Activated naive CD4-positive, alpha-beta T cell treated with anti-CD3 and anti-CD28 coated beads for 36 hours (primary cell): ENCODE data around the gene NRAS. TPM values are rescaled to one million over a fixed set of nuclear protein-coding genes. Genes with fewer than 3 reads are reported as not detected.
"Not testable (repeated sequence)": the region's sequence is repeated elsewhere in the genome, so short reads cannot be mapped to it uniquely, and the experiment has no call there.

Experiments
- CTCF ChIA-PET: fragments of 350-600 bp; sonication (Branson Sonifier 250); formaldehyde crosslinking; loops from one replicate; lab custom pipeline; 2021; ENCODE audit warnings: antibody characterized with exemption; lab: Charles Lee
- DNase-seq: peaks from one replicate; pipeline ENCODE4 v3.0.0-alpha.2; 2020
- H3K27ac Mint-ChIP-seq: one replicate; pipeline ENCODE4 v1.8.0; 2021; ENCODE audit warnings: mild to moderate bottlenecking, mixed read lengths
- H3K27me3 Mint-ChIP-seq: one replicate; pipeline ENCODE4 v1.8.0; 2021; ENCODE audit warnings: low read depth, mixed read lengths
- H3K36me3 Mint-ChIP-seq: one replicate; pipeline ENCODE4 v1.8.0; 2021; ENCODE audit warnings: low read depth, mixed read lengths
- H3K4me1 Mint-ChIP-seq: one replicate; pipeline ENCODE4 v1.8.0; 2021; ENCODE audit warnings: low read depth, mixed read lengths
- H3K4me3 Mint-ChIP-seq: one replicate; pipeline ENCODE4 v1.8.0; 2021; ENCODE audit warnings: mild to moderate bottlenecking, moderate library complexity, mixed read lengths
- H3K9me3 Mint-ChIP-seq: one replicate; pipeline ENCODE4 v1.8.0; 2021; ENCODE audit warnings: mixed read lengths
- intact Hi-C: fragments of 100-400 bp; cut with micrococcal nuclease; formaldehyde crosslinking; loops from one replicate; pipeline ENCODE4 v1.15.1; 2023
- total RNA-seq, 2 experiments: library from RNA; stranded (reverse); gene quantifications; one replicate each; pipeline ENCODE4 v1.2.3, GENCODE V29; 2021

Gene NRAS
- 10 to 100 TPM; 42.1 to 43.9 TPM for total RNA-seq

GRCh38 chr1:114716304-114717170 lies at the start of gene NRAS:
Gene NRAS (minus strand): TSS chr1:114716771. CDS start chr1:114716160, 611 bp downstream.
- Mint-ChIP-seq H3K4me1 (peaks cover 27% of the 10 kb centered on the region), H3K27me3 (no peaks in the 10 kb centered on the region), H3K9me3 (no peaks in the 10 kb centered on the region), H3K36me3 (peaks cover 36% of the 10 kb centered on the region), H3K4me3 (peak within 1 kb of the TSS; percentile 98), H3K27ac (peak within 1 kb of the TSS; percentile 99)
- intact Hi-C loops: loop anchor here (1.0 kb wide), 7 partner anchors 30 to 370 kb away; partner anchors contain the start of genes BCAS2, CSDE1, DENND2C and SIKE1
- DNase-seq: peak; percentile 96
- CTCF ChIA-PET: interaction anchor here (1.2 to 1.7 kb wide), 2 partner anchors 44 to 370 kb away, joined by 3 to 7 read pairs; no protein-coding TSS in a partner anchor

- Mint-ChIP-seq H3K27me3 (no peaks in the 10 kb centered on the region), H3K4me3 (no peak overlapping the region), H3K9me3 (peaks cover 5% of the 10 kb centered on the region), H3K4me1 (no peaks in the 10 kb centered on the region), H3K27ac (no peak overlapping the region), H3K36me3 (peaks cover 4% of the 10 kb centered on the region)
- intact Hi-C loops: no loop called here
- no peak for DNase-seq
- CTCF ChIA-PET: no interaction called here
Observed at GRCh38 chr1:114764689-114765088, 48.1 kb upstream of the NRAS start.

DNA sequence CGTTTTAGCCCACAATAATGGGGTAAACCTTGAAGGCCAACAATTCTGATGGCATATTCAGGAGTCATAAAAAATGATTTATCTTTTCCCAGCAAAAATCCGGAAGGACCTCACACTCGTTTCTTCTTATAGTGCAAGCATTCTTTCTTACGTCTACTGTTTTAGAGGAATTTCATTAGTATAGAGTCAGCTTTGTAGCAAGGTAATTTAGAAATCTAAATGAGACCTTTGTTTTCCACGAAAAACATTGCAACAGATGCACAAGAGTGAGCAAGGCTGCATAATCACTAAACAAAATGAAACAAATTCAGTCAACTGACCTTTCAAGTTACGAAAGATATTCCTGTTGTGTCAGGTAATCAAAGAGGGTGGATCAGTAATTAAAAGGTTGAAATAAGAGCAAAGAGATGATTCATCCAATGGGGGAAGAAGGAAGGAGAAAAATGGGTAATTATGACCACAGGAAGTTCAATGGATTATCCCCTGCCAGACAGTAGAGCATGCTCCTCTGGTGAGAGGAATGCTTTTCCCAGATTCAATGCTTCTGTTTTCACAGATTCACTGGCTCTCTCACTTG lies 41.8 kb upstream of the NRAS start:
- intact Hi-C loops: loop anchor here (1.0 to 5.0 kb wide), 4 partner anchors 291 to 1366 kb away; partner anchors contain the start of genes MAGI3 and RSBN1
- Mint-ChIP-seq H3K4me3 (peak overlapping the region; percentile 99), H3K27me3 (no peaks in the 10 kb centered on the region), H3K36me3 (peaks cover 21% of the 10 kb centered on the region), H3K9me3 (peaks cover 3% of the 10 kb centered on the region), H3K27ac (peak overlapping the region; percentile 100), H3K4me1 (peaks cover 44% of the 10 kb centered on the region)
- no peak for DNase-seq
- CTCF ChIA-PET: no interaction called here

- Mint-ChIP-seq H3K27me3 (no peaks in the 10 kb centered on the region), H3K4me3 (peak within 1 kb of the TSS; percentile 99), H3K9me3 (no peaks in the 10 kb centered on the region), H3K27ac (peak within 1 kb of the TSS; percentile 100), H3K36me3 (peaks cover 20% of the 10 kb centered on the region), H3K4me1 (peaks cover 50% of the 10 kb centered on the region)
- intact Hi-C loops: loop anchor here (1.0 to 5.0 kb wide), 15 partner anchors 11 to 1617 kb away; partner anchors contain the start of genes BCAS2, DENND2C, MAGI3 and NRAS
- CTCF ChIA-PET: no interaction called here
- peak; percentile 99 for DNase-seq
Observed at GRCh38 chr1:114757455-114758255, 41.1 kb upstream of the NRAS start, which contains the start of gene CSDE1. Gene CSDE1 (minus strand): TSS chr1:114757984. CDS start chr1:114739890, 18,094 bp downstream.

- no peaks in the 10 kb centered on the region for H3K9me3 Mint-ChIP-seq
- H3K36me3 Mint-ChIP-seq: peaks cover 20% of the 10 kb centered on the region
- CTCF ChIA-PET: no interaction called here
Observed at GRCh38 chr1:114756949-114757454, 40.4 kb upstream of the NRAS start.

DNA sequence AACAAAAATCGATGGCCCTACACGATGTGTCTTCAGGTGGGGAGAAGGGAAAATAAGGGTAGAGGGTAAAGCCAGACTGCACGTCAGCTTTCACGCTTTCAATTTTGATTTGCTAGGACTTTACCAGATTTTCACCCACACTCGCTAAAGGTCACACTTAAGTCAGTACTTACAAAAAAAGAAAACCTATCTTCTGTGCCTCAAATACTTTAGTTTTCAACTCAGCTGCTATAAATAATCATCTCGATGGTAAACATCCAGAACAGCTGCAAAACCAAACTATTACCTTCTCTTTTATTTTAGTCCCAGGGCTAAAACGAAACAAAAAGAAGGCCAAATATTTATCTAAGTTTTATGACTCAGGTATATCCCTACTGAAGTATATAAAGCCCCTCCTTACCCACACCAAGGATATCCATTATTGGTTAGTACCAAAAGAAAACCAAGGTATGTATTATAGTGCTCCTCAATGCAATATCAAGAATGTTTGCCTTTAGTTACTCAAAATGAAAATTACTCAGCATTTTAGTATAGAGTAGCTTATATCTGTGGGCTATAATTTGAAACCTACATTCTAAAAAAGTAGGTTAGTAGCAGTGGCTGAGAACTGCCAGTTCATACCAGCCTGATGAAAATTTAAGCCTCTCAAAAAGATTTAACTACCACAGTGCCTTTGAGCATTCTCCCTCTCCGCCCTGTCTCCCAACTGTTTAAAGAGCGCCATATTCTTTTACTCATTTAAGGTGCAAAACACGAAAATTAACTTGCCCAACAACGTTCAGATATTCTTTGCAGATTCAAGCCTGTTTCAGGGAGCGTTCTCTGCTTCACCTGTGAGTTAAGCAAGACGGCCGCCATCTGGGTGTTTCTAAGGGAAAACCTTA lies 39.7 kb upstream of the NRAS start:
- Mint-ChIP-seq H3K4me3 (peak overlapping the region; percentile 99), H3K36me3 (peaks cover 20% of the 10 kb centered on the region), H3K9me3 (no peaks in the 10 kb centered on the region), H3K27ac (peak overlapping the region; percentile 100), H3K27me3 (no peaks in the 10 kb centered on the region), H3K4me1 (peaks cover 64% of the 10 kb centered on the region)
- CTCF ChIA-PET: interaction anchor here (0.6 kb wide), 1 partner anchor 8 kb away, joined by 5 read pairs; no protein-coding TSS in a partner anchor
- intact Hi-C loops: loop anchor here (2.0 to 5.0 kb wide), 7 partner anchors 289 to 1619 kb away; partner anchors contain the start of genes MAGI3 and RSBN1
- DNase-seq: peak; percentile 8

More at GRCh38 chr1:114756949-114757454, 40.4 kb upstream of the NRAS start:
- DNase-seq: peak; percentile 30
- intact Hi-C loops: loop anchor here (1.0 to 5.0 kb wide), 14 partner anchors 11 to 1618 kb away; partner anchors contain the start of genes BCAS2, DENND2C, MAGI3 and NRAS
- H3K27me3 Mint-ChIP-seq: no peaks in the 10 kb centered on the region
- peak overlapping the region; percentile 100 for H3K27ac Mint-ChIP-seq
- H3K4me1 Mint-ChIP-seq: peaks cover 56% of the 10 kb centered on the region
- peak overlapping the region; percentile 99 for H3K4me3 Mint-ChIP-seq

- DNase-seq: no peak
- CTCF ChIA-PET: no interaction called here
- intact Hi-C loops: loop anchor here (5.0 kb wide), 3 partner anchors 288 to 1363 kb away; partner anchors contain the start of genes MAGI3 and RSBN1
- peak overlapping the region; percentile 100 for H3K27ac Mint-ChIP-seq
- no peaks in the 10 kb centered on the region for H3K9me3 Mint-ChIP-seq
- no peaks in the 10 kb centered on the region for H3K27me3 Mint-ChIP-seq
- H3K4me3 Mint-ChIP-seq: peak overlapping the region; percentile 99
- peaks cover 73% of the 10 kb centered on the region for H3K4me1 Mint-ChIP-seq
- peaks cover 22% of the 10 kb centered on the region for H3K36me3 Mint-ChIP-seq
Observed at GRCh38 chr1:114755006-114755931, 38.7 kb upstream of the NRAS start.

DNA sequence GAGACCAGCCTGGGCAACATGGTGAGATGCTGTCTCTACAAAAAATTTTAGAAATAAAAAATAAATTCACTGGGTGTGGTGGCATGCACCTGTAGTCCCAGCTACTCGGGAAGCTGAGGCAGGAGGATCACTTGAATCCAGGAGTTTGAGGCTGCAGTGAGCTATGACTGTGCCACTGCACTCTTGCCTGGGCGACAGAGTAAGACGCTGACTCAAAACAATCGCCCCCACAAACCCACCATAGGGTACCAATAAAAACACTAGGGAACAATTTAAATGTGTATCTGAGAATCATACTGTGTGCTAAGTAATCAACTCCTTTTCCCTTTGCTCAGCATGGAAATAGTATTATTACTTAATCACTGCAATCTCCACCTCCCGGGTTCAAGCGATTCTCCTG lies 37.1 kb upstream of the NRAS start:
- H3K4me3 Mint-ChIP-seq: peak overlapping the region; percentile 52
- peak overlapping the region; percentile 76 for H3K27ac Mint-ChIP-seq
- H3K27me3 Mint-ChIP-seq, CTCF ChIA-PET, intact Hi-C loops, H3K9me3 Mint-ChIP-seq: not testable (repeated sequence)
- peaks cover 32% of the 10 kb centered on the region for H3K36me3 Mint-ChIP-seq
- peaks cover 83% of the 10 kb centered on the region for H3K4me1 Mint-ChIP-seq
- peak; percentile 17 for DNase-seq

DNA sequence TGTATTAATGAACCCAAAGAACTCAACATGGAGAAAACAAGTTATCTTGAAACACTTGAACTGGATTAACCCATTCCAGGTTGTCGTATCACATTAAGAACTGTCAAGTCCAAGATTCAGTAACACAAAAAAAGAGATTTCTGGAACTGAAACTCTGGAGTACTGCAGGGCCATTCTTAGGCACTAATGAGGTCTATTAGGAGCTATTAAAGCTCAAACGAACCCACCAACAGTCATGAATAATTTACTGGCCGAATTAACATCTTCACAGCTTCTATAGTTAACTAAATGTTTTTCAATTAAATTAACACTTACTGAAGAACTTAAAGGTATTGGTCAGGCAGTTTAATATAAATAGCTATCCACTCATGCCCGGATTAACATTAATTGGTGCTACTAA lies 36.6 kb upstream of the NRAS start:
- peaks cover 83% of the 10 kb centered on the region for H3K4me1 Mint-ChIP-seq
- H3K9me3 Mint-ChIP-seq: no peaks in the 10 kb centered on the region
- DNase-seq: no peak
- no peaks in the 10 kb centered on the region for H3K27me3 Mint-ChIP-seq
- CTCF ChIA-PET: no interaction called here
- intact Hi-C loops: no loop called here
- H3K4me3 Mint-ChIP-seq: no peak overlapping the region
- H3K36me3 Mint-ChIP-seq: peaks cover 38% of the 10 kb centered on the region
- H3K27ac Mint-ChIP-seq: no peak overlapping the region

GRCh38 chr1:114750780-114751179 lies 34.2 kb upstream of the NRAS start:
- H3K4me1 Mint-ChIP-seq: peaks cover 88% of the 10 kb centered on the region
- H3K27ac Mint-ChIP-seq: no peak overlapping the region
- H3K9me3 Mint-ChIP-seq: no peaks in the 10 kb centered on the region
- no peak for DNase-seq
- H3K4me3 Mint-ChIP-seq: no peak overlapping the region
- no peaks in the 10 kb centered on the region for H3K27me3 Mint-ChIP-seq
- peaks cover 29% of the 10 kb centered on the region for H3K36me3 Mint-ChIP-seq
- intact Hi-C loops: no loop called here
- CTCF ChIA-PET: interaction anchor here (0.6 kb wide), 1 partner anchor 1705 kb away, joined by 4 read pairs; no protein-coding TSS in a partner anchor
